Psoas muscle (tissue), 8 donors: ENCODE measurements around the gene ZNF260. TPM values are rescaled to one million over a fixed set of nuclear protein-coding genes. Genes with fewer than 3 reads are reported as not detected.
A peak's percentile ranks its signal among the peaks of the same experiment; 100 is the strongest.

ENCODE experiments used
- ATAC-seq, 4 donors: fragments of 200-7000 bp; cut with Tn5 transposase; one replicate each; pipeline ENCODE4 v1.9.1; 2020; ENCODE audit warnings: moderate library complexity in 3 of 4, mild to moderate bottlenecking in 2 of 4
- DNase-seq, 2 donors: peaks; one replicate each; pipeline ENCODE4 v3.0.0-alpha.2; 2020
- H3K27ac ChIP-seq: fragments of 200-600 bp; one replicate; pipeline ENCODE4 v1.8.0; 2022
- H3K27me3 ChIP-seq, 3 donors: fragments of 200-600 bp in 1 of 3; one replicate each; pipeline versions ENCODE4 v1.6.1 to v1.8.0; 2013 to 2022; ENCODE audit warnings: low read length in 2 of 3, mild to moderate bottlenecking in 2 of 3, moderate library complexity in 1 of 3; ENCODE audit not compliant: insufficient read depth in 3 of 3
- H3K36me3 ChIP-seq, 2 donors: fragments of 200-600 bp in 1 of 2; one replicate each; pipeline versions ENCODE4 v1.6.1 to v1.8.0; 2013 to 2022; ENCODE audit warnings: low read depth in 1 of 2, mild to moderate bottlenecking in 1 of 2, moderate library complexity in 1 of 2; ENCODE audit not compliant: insufficient read depth in 1 of 2
- H3K4me1 ChIP-seq: fragments of 200-600 bp; one replicate; pipeline ENCODE4 v1.8.0; 2022
- H3K4me3 ChIP-seq: fragments of 200-600 bp; one replicate; pipeline ENCODE4 v1.8.0; 2022; ENCODE audit warnings: mild to moderate bottlenecking
- H3K9me3 ChIP-seq: fragments of 200-600 bp; one replicate; pipeline ENCODE4 v1.8.0; 2022
- CTCF ChIP-seq: fragments of 200-600 bp; IDR thresholded peaks from one replicate; pipeline ENCODE4 v1.8.0; 2022; ENCODE audit warnings: antibody characterized with exemption
- WGBS, 3 donors: extraction: QIAGEN DNeasy Blood & Tissue Kit; methylation state at CpG; one replicate each; pipeline versions ENCODE4 v1.1.6 to v1.1.7; 2013; 5-methylcytosine and 5-hydroxymethylcytosine counted together
- intact Hi-C, 2 donors: fragments of 100-400 bp; cut with DNase I; formaldehyde crosslinking; loops; one replicate each; pipeline versions ENCODE4 v1.11.0 to v1.14.2; 2022
- polyA plus RNA-seq, 3 donors: library from polyadenylated mRNA; stranded (reverse); fragments of 200-250 nt; gene quantifications; one replicate each; pipeline ENCODE4 v1.2.3, GENCODE V29; 2013
- total RNA-seq, 4 donors: library from RNA; stranded (reverse); fragmentation: NEBNext Ultra II Directional in 2 of 4; extraction: Animal tissue kit (Norgen Biotek cat#: 25700) in 2 of 4; gene quantifications; one replicate each; pipeline versions ENCODE4 v1.2.1 to v1.2.4, GENCODE V29; 2021 to 2023
- donor health status: healthy with polysubstance abuse.
- donor health status: DM: no; HTN: no; CAD: no; lungs with moderate emphysema.
- donor health status: Bipolar disorder and iron deficiency.
- donor health status: healthy.
- donor health status: DM: yes; HTN: yes; CAD: no.
- donor health status: DM: no; HTN: no; CAD: no.
- donor health status: DM: no; HTN: no; CAD: no.
- donor health status: DM: yes; HTN: yes; CAD: no.

ZNF260 gene
- total and polyA plus RNA-seq, 7 donors: 1.2 to 5.6 (median 2.5) TPM

- intact Hi-C loops: loop anchor here (2.0 to 5.0 kb wide), 2 partner anchors 44 to 46 kb away; partner anchors contain the start of gene ZNF260 (in 2 of the 2)
- Histone ChIP-seq H3K27ac (peak within 1 kb of the TSS; percentile 91), H3K4me3 (peak within 1 kb of the TSS; percentile 97), H3K27me3 (no peaks in the 10 kb centered on the region), H3K4me1 (peaks cover 5% of the 10 kb centered on the region), H3K36me3 (peaks cover 7 to 53% of the 10 kb centered on the region in 2 donors), H3K9me3 (peaks cover 39% of the 10 kb centered on the region)
- DNase-seq (peak; percentile 89 to 90), ATAC-seq (peak; percentile 98 to 100 (median 99))
- 0 to 1% (median 0%) methylated on average over 62 to 66 of the region's 66 CpGs for WGBS, 3 donors
- TF ChIP-seq CTCF: no peak
These were observed 45.2 kb upstream of the ZNF260 start, which contains the start of gene ZNF529 for GRCh38 chr19:36573020-36573894. Gene ZNF529 (minus strand): TSS chr19:36573292. CDS start chr19:36572346, 946 bp downstream.

- intact Hi-C loops: loop anchor here (2.0 to 5.0 kb wide), 2 partner anchors 44 to 45 kb away; partner anchors contain the start of gene ZNF260 (in 2 of the 2)
- Histone ChIP-seq H3K27ac (peak overlapping the region; percentile 91), H3K4me1 (peaks cover 5% of the 10 kb centered on the region), H3K27me3 (no peaks in the 10 kb centered on the region), H3K4me3 (peak overlapping the region; percentile 97), H3K36me3 (peaks cover 7 to 56% of the 10 kb centered on the region in 2 donors), H3K9me3 (peaks cover 45% of the 10 kb centered on the region)
- ATAC-seq (no peak), DNase-seq (no peak)
- no peak for TF ChIP-seq CTCF
- WGBS, 3 donors: 1 to 2% (median 1%) methylated on average over 11 of the region's 11 CpGs
These were observed 44.5 kb upstream of the ZNF260 start for GRCh38 chr19:36572593-36573019.

- Histone ChIP-seq H3K9me3 (peaks cover 93% of the 10 kb centered on the region), H3K4me3 (no peak overlapping the region), H3K4me1 (no peaks in the 10 kb centered on the region), H3K27me3 (no peaks in the 10 kb centered on the region), H3K36me3 (peaks cover 4 to 40% of the 10 kb centered on the region in 2 donors), H3K27ac (no peak overlapping the region)
- intact Hi-C loops: no loop called here
- ATAC-seq (no peak), DNase-seq (no peak)
- TF ChIP-seq CTCF: no peak
- 96 to 97% (median 97%) methylated on average over 1 of the region's 1 CpG for whole genome bisulfite sequencing, 3 donors
These were observed 36.3 kb upstream of the ZNF260 start for GRCh38 chr19:36564391-36564790.

- Histone ChIP-seq H3K27me3 (no peaks in the 10 kb centered on the region), H3K36me3 (peaks cover 26 to 79% of the 10 kb centered on the region in 2 donors), H3K4me1 (no peaks in the 10 kb centered on the region), H3K27ac (no peak overlapping the region), H3K9me3 (peaks cover 100% of the 10 kb centered on the region), H3K4me3 (no peak overlapping the region)
- no peak for ATAC-seq
- TF ChIP-seq CTCF: no peak
- 96 to 98% (median 97%) methylated on average over 5 of the region's 5 CpGs for WGBS, 3 donors
- DNase-seq: no peak
- intact Hi-C loops: no loop called here
These were observed 19.1 kb upstream of the ZNF260 start for GRCh38 chr19:36547001-36547732.
